ENCODE measurements around the gene KIRREL3. TPM values are rescaled to one million over a fixed set of nuclear protein-coding genes. Genes with fewer than 3 reads are reported as not detected.

KIRREL3 gene
- total RNA-seq, 2 experiments from 2014 or later: not detected

DNA sequence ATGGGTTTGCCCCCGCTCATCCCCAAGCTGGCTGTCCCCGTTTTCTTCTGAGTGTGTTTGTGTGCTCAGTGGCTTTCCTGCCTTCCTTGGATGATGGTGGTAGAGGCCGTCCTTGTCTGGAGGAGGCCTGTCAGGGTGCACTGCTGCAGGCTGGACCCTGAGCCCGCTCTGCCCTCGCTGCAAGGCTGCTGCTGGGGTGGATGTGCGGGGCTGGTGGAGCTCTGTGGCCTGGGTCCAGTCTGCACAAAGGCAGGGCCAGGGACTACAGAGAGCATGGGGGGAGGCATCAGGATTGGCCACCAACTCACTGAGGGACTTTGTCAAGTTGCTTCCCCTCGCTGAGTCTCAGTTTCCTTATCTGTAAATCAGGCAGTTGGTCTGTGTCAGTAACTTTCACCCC is 275.0 kb downstream of the KIRREL3 start:
- CTCF ChIA-PET: no interaction called here
- Mint-ChIP-seq H3K27ac (no peak overlapping the region), H3K4me1 (ENCODE audit: low read depth) (no peaks in the 10 kb centered on the region), H3K27me3 (peaks cover 18% of the 10 kb centered on the region), H3K4me3 (no peak overlapping the region), H3K36me3 (ENCODE audit: low read depth) (no peaks in the 10 kb centered on the region), H3K9me3 (no peaks in the 10 kb centered on the region)
- no peaks in the 10 kb centered on the region for H3K27me3 ChIP-seq (ENCODE audit: control insufficient read depth in 1 of 2, insufficient read depth in 2 of 2, low read length in 2 of 2)
- H3K27ac ChIP-seq (ENCODE audit: low read depth in 1 of 2, low read length in 2 of 2): no peak overlapping the region
- POLR2A ChIA-PET: no interaction called here
- TF ChIP-seq, protein P1, sequence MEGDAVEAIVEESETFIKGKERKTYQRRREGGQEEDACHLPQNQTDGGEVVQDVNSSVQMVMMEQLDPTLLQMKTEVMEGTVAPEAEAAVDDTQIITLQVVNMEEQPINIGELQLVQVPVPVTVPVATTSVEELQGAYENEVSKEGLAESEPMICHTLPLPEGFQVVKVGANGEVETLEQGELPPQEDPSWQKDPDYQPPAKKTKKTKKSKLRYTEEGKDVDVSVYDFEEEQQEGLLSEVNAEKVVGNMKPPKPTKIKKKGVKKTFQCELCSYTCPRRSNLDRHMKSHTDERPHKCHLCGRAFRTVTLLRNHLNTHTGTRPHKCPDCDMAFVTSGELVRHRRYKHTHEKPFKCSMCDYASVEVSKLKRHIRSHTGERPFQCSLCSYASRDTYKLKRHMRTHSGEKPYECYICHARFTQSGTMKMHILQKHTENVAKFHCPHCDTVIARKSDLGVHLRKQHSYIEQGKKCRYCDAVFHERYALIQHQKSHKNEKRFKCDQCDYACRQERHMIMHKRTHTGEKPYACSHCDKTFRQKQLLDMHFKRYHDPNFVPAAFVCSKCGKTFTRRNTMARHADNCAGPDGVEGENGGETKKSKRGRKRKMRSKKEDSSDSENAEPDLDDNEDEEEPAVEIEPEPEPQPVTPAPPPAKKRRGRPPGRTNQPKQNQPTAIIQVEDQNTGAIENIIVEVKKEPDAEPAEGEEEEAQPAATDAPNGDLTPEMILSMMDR (IDR thresholded peaks at IDR 0.05): no peak
- H3K36me3 ChIP-seq (ENCODE audit: insufficient read depth, low read length): no peaks in the 10 kb centered on the region
- no peak overlapping the region for H3K4me3 ChIP-seq (ENCODE audit: low read length)
- intact Hi-C loops (cut with DNase I, micrococcal nuclease): no loop called here
- peaks cover 0 to 10% of the 10 kb centered on the region in 2 experiments for H3K9me3 ChIP-seq (ENCODE audit: control insufficient read depth in 1 of 2, insufficient read depth in 1 of 2, low read length in 2 of 2)
- H3K4me1 ChIP-seq (ENCODE audit: insufficient read depth, low read length): no peaks in the 10 kb centered on the region
- no peak for DNase-seq
- no peak for ATAC-seq (ENCODE audit: poor library complexity)

DNA sequence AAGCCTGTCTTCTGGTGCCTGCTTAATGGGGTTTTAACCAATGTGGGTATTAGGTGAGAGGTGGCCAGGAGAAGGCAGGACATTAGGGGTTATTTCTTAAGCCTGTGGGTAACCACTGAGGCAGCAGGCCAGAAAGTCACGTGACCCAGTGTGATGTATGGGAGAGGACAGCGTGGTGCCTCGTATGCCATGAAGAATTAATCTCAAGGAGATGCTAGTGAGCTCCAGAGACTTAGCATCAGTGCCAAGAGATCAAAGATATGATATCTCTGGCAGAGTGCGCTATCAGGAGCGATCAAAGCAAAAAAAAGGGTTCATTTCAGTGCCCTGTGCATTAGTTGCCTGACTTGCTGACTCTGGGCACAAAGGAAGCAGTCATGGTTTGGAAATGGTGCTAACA is 275.5 kb downstream of the KIRREL3 start:
- Histone ChIP-seq H3K4me3 (ENCODE audit: low read length) (no peak overlapping the region), H3K9me3 (ENCODE audit: control insufficient read depth in 1 of 2, insufficient read depth in 1 of 2, low read length in 2 of 2) (peaks cover 0 to 10% of the 10 kb centered on the region in 2 experiments), H3K36me3 (ENCODE audit: insufficient read depth, low read length) (no peaks in the 10 kb centered on the region), H3K27ac (ENCODE audit: low read depth in 1 of 2, low read length in 2 of 2) (no peak overlapping the region), H3K4me1 (ENCODE audit: insufficient read depth, low read length) (no peaks in the 10 kb centered on the region), H3K27me3 (ENCODE audit: control insufficient read depth in 1 of 2, insufficient read depth in 2 of 2, low read length in 2 of 2) (no peaks in the 10 kb centered on the region)
- ChIA-PET POLR2A (no interaction called here), CTCF (no interaction called here)
- ATAC-seq (ENCODE audit: poor library complexity): no peak
- Mint-ChIP-seq H3K4me3 (no peak overlapping the region), H3K36me3 (ENCODE audit: low read depth) (no peaks in the 10 kb centered on the region), H3K9me3 (no peaks in the 10 kb centered on the region), H3K27ac (no peak overlapping the region), H3K27me3 (peaks cover 15% of the 10 kb centered on the region), H3K4me1 (ENCODE audit: low read depth) (no peaks in the 10 kb centered on the region)
- no peak for DNase-seq
- TF ChIP-seq, protein P1 (IDR thresholded peaks at IDR 0.05): no peak
- intact Hi-C loops (cut with DNase I, micrococcal nuclease): no loop called here

DNA sequence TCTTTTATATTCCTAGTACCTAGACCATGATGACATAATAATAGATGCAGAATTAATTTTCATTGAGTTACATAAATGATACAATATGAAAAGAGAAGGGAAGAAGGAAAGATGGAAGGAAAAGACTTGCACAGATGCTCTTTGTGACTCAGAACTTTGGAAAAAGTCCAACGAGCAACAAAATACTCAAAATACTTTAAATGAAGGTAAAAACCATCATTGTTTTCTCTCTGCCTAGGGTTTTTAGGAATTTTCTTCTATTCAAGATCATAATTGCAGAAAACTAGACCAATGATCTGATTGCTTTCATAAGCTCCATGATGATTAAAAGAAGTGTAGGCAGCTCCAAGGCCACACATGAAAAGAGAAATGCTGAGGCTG is 276.9 kb downstream of the KIRREL3 start:
- Histone ChIP-seq H3K36me3 (ENCODE audit: insufficient read depth, low read length) (no peaks in the 10 kb centered on the region), H3K27me3 (ENCODE audit: control insufficient read depth in 1 of 2, insufficient read depth in 2 of 2, low read length in 2 of 2) (peaks cover 0 to 4% of the 10 kb centered on the region in 2 experiments), H3K9me3 (ENCODE audit: control insufficient read depth in 1 of 2, insufficient read depth in 1 of 2, low read length in 2 of 2) (peaks cover 0 to 10% of the 10 kb centered on the region in 2 experiments), H3K4me1 (ENCODE audit: insufficient read depth, low read length) (no peaks in the 10 kb centered on the region), H3K27ac (ENCODE audit: low read depth in 1 of 2, low read length in 2 of 2) (no peak overlapping the region), H3K4me3 (ENCODE audit: low read length) (no peak overlapping the region)
- H3K4me1 Mint-ChIP-seq (ENCODE audit: low read depth): no peaks in the 10 kb centered on the region
- no peak overlapping the region for H3K4me3 Mint-ChIP-seq
- H3K36me3 Mint-ChIP-seq (ENCODE audit: low read depth): no peaks in the 10 kb centered on the region
- peaks cover 6% of the 10 kb centered on the region for H3K27me3 Mint-ChIP-seq
- no peak overlapping the region for H3K27ac Mint-ChIP-seq
- no peak for DNase-seq
- TF ChIP-seq, protein P1 (IDR thresholded peaks at IDR 0.05): no peak
- intact Hi-C loops (cut with DNase I, micrococcal nuclease): no loop called here
- ATAC-seq (ENCODE audit: poor library complexity): no peak
- ChIA-PET POLR2A (interaction anchor here (0.9 kb wide), 1 partner anchor 14 kb away, joined by 4 read pairs; no protein-coding TSS in a partner anchor), CTCF (no interaction called here)
- H3K9me3 Mint-ChIP-seq: no peaks in the 10 kb centered on the region

Data from CD4-positive, alpha-beta T cell (primary cell).